HG03457 (cell line): ENCODE data around the gene ITIH5.

Experiments
- ATAC-seq: cut with Tn5 transposase; IDR thresholded peaks from one replicate; pipeline ENCODE4 v1.9.1; 2021; ENCODE audit warnings: moderate number of reproducible peaks; ENCODE audit not compliant: unreplicated experiment

ITIH5 gene

GRCh38 chr10:7634142-7634894 lies 32.4 kb downstream of the ITIH5 start:
- ATAC-seq: no peak

GRCh38 chr10:7626283-7626682 lies 40.5 kb downstream of the ITIH5 start:
- ATAC-seq: no peak

- ATAC-seq: no peak
Observed at GRCh38 chr10:7625836-7626235, 40.9 kb downstream of the ITIH5 start.

DNA sequence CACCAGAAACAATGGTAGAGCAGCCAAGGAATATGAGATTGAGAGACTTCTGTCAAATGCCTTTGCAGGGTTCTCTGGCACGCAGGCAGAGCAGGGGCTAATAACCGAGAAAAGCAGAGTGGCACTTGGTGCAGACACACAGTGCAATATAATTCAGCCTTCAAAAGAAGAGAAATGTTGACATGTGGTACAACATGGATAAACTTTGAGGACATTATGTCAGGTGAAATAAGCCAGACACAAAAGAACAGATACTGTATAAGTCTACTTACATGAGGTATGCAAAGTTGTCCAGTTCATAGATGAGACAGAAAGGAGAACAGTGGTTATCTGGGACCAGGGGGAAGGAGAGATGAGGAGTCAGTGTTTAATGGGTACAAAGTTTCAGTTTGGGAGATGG lies 41.8 kb downstream of the ITIH5 start:
- no peak for ATAC-seq

DNA sequence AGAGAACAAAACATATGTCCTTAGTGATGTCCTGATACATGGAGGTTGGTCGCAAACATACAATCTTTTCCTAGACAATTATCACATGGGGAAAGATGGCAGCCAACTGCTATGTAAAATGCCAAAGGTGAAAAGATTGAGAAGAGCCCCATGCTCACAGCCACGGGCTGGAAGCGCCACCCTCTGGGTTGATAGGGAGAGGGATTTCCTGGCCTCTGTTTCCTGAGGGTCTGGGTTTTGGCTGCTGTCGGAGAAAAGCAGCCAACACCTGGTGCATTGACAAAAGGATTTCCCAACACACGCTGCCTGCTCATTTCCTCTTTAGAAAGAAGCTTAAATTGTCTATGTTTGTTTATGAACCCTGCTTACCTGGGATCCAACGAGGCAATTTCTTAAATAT lies 43.8 kb downstream of the ITIH5 start:
- ATAC-seq: no peak

GRCh38 chr10:7618461-7618860 lies 48.3 kb downstream of the ITIH5 start:
- ATAC-seq: no peak

GRCh38 chr10:7611909-7612308 lies 54.9 kb downstream of the ITIH5 start:
- ATAC-seq: no peak

DNA sequence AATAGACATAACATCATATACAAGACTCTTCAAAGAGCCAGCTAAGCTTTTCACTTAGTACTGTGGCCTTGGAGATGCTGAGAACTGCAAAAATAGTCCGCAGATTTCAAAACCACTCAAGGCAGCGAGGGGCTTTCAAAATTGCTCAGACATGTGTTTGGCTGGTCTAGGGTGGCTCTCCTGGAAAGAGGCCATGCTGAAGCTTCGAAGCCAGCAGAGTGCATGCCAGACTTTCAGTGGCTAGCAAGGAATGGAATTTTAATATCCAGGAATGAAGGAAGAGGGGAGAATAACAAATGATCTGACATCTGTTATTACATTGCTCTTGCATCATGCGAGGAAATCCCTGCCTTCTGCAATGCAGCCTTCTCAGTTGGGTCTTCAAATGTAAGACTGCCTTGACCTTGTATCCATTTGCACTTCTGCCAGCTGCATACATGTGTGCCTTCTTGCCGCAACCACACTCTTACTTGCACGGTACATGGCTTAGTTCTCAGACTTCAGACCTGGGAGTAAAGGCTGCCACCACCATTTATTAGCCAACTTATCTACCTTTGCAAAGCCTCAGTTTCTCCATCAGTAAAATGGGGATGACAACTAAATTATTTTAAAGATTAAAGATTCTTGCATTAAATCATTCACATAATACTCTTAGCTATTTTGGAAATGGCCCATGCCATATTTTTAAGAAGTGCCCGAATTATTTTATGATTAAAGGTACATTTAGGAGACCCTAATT lies 55.9 kb downstream of the ITIH5 start:
- ATAC-seq: no peak

DNA sequence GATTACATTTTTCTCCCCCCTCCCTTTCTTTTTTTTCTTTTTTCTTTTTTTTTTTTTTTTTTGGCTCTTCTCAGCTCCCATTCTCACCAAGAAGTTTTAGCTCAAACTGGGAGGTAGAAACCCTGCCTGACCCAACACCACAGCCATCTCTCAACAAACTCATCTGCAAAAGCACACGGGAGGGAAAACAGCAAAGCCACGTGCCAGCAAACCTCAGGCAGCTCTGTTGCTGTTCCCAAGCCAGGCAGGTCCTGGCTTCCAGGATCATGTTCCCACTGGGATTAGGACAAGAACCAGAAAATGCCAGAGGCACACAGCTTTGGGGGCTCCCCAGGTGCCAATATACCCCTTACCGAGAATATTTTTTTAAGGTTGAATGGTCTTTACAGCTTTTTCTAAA lies 56.7 kb downstream of the ITIH5 start:
- no peak for ATAC-seq

GRCh38 chr10:7609556-7609955 lies 57.2 kb downstream of the ITIH5 start:
- no peak for ATAC-seq

DNA sequence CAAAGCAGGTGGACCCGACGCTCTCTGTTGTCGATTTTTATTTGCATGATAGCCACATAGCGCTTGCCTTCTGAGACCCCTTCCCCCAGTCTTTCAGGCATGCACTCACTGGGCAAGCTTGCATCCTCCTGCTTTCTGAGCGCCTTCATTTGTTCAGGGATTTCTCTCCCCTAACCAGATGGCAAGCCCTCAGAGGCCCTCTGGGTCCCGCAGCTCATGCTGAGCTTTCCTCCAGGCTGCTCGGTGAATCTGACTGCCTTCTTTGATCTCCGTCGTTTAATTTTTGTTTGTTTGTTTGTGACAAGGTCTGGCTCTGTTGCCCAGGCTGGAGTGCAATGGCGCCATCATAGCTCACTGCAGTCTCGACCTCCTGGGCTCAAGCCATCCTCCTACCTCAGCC lies 58.8 kb downstream of the ITIH5 start:
- ATAC-seq: no peak

DNA sequence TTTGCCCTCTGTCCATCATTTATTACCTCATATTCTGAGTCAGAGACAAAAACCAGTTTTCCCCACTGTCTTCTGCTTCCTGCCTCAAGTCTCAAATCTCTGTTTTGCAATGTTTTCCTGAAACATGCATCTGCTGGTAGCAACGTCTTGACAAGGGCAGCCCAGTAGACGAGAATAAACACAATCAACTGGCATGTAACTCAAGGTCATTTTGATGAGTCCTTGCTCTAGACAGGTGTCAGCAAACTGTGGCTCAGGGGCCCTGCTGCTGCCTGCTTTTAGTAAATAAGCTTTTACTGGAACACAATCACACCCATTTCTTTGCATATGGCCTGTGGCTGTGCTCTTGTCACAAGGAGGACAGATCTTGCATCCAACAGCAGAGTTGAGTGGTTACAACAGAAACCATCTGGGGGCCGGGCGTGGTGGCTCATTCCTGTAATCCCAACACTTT lies 59.8 kb downstream of the ITIH5 start:
- no peak for ATAC-seq

DNA sequence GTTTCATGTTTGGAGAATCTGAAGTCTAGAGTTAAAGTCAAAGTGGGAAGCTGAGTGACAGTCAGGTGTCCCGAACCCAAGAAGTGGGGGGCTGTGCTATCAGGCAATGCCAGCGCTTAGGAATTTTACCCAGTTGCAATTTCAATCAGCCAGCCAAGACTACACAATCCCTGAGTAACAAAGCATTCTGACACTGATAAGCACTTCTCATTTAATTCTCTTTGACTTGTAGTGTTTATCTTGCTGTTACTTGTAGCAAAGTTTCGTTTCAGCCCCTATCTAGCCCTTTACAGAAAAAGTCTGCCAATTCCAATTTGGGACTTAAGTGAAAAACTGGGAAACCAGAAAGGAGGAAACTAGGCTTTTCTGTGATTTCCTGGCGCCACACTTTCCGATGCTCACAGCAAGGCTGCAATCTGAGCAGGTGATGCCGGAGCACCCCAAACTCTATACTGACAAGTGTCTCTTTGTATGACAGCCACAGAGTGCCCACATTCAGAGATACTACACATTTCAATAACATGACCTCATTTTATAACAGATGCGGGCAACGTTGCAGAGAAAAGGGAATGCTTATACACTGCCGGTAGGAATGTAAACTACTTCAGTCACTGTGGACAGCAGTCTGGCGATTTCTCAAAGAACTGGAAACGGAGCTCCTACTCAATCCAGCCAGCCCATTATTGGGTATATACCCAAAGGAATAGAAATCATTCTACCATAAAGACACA lies 61.0 kb downstream of the ITIH5 start:
- ATAC-seq: no peak

DNA sequence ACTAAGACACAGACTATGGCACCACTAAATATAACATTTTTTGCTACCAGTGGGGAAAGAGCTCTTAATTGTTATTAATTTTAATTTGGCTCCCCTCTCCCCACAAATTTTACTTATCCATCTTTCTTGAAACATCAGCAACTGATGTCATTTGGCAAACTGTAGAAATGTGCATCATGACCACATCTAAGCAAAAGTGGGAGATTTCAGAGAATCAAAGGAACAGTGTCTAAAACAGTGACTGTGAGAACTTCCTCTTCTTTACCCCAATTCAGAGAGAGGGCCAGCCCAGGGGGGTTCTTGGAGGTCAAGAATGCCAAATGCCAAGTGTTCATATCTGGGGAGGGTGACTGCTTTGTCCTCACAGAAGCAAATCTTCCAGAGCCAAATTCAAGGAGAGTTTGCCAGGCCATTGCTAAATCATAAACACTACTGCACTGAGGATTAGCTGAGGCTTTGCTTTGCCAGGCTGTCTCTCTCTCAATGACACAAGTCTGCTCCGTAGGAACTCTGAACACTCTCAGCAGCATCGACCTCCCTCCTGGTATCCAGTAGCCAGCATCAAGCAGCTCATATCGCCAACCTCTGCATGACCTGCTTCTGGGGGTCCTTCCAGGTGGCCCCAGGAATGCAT lies 65.6 kb downstream of the ITIH5 start:
- ATAC-seq: no peak

DNA sequence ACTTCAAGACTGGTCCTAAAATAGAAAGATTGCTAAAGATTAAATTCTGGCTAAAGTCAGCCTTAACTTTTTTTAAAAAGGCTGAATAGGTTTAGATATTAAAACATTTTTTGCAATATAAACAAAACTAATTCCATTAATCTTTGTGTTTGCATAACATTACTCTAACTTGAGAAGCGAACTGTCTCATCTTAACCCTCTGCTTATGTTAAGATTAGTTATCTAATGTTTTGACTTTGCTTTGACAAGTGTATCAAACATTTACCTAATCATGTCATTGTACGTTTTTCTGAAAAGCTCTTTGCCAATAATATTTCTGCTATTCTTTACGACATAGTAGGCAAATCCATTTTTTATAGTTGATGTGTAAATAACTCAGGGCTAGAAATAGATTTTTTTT lies 68.0 kb downstream of the ITIH5 start:
- no peak for ATAC-seq

DNA sequence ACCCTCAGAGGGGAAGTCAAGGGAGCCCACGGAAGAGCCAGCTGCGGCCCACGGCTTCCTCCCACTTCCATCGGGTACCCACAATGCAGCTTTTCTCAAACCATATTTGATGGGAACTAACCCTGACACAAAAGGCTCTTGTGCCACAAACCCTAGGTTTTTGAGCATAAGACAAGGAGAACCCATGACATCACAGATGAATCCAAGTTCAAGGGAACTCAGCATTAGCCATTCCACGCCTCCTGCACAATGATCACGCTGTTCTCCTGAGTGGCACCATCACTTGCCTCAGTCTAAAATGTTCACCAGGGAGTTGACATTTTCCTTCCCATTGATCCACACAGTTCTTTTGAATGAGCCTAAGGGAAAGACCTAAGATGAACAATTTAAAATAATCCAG lies 70.4 kb downstream of the ITIH5 start:
- ATAC-seq: no peak

GRCh38 chr10:7593905-7594304 lies 72.9 kb downstream of the ITIH5 start:
- no peak for ATAC-seq

- no peak for ATAC-seq
Observed at GRCh38 chr10:7593063-7593462, 73.7 kb downstream of the ITIH5 start.

DNA sequence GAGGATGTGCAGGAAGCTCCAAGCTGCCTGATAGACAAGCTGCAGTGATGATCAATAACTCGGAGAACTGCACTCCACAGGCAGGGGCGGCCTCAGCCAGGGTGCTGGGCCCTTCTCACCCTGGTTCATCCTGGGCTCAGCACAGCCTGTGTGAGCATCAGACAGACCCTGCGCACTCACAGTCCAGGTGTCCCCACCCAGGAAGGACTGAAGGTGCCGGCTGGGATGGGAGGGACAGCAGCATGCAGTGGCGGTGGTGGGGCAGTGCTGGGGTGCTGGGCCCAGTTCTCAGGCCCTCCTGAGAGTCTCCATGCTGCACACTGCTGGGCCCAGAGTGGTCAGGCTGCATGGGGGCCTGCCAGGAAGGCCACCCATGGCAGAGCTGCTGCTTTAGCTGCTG lies 74.1 kb downstream of the ITIH5 start:
- no peak for ATAC-seq

GRCh38 chr10:7590271-7590670 lies 76.5 kb downstream of the ITIH5 start:
- no peak for ATAC-seq

- ATAC-seq: no peak
Observed at GRCh38 chr10:7589748-7590147, 77.0 kb downstream of the ITIH5 start.

- ATAC-seq: no peak
Observed at GRCh38 chr10:7587865-7588188, 78.9 kb downstream of the ITIH5 start.
